ENCODE results near the gene LRRIQ1. TPM values are rescaled to one million over a fixed set of nuclear protein-coding genes. Genes with fewer than 3 reads are reported as not detected.
A peak's percentile ranks its signal among the peaks of the same experiment; 100 is the strongest.

Gene LRRIQ1
- total RNA-seq, 1 experiment from 2014 or later = 3.4 TPM

DNA sequence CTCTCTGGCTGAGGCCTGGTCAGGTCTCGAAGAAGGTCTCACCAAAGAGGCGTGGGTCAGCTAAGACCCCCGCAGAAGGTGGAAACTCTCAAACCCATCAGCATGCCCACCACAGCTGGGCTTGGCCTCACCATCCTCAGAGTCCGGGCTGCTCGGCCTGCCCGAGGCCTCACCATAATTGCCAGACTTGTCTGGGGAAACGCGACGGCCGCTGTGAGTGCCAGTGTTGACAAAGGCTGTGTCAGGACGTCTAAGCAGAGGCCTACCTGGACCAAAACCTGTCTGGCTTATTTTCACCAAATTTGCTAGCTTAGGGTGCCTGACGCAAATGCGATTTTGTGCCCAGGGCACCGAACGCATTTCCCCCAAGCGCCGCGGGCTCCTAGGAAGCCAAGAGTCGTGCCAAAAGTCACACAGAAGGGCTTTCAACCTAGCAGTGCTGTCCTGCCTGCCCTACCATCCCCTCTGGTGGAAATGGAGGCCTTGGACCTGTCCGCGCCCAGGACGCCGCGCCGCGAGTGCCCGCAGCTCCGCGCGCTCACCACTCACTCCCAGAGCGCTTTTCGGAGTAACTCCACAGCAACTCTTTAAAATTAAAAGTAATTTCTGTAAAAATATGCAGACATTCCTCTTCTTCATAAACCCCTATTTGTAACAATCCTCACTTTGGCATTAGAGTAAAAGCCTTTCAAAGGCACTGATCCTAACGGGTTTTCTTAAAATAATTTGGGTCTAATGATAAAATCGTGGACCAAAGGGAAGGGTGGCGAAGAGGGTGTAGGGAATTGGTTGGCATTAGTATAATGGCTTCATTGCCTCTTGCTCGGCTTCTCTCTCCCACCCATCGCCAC, 242.7 kb downstream of the LRRIQ1 start:
- DNase-seq (ENCODE audit: low spot score) = no peak
- Histone ChIP-seq H3K4me1 (ENCODE audit: insufficient read depth, low read length, poor library complexity, severe bottlenecking) (peaks cover 6% of the 10 kb centered on the region), H3K36me3 (ENCODE audit: insufficient read depth, low read length, poor library complexity, severe bottlenecking) (no peaks in the 10 kb centered on the region), H3K27me3 (replicated peaks; ENCODE audit: insufficient read depth, low read depth, low read length, poor library complexity) (no peaks in the 10 kb centered on the region), H3K9me3 (ENCODE audit: low read depth, low read length, poor library complexity, severe bottlenecking) (no peaks in the 10 kb centered on the region), H3K4me3 (ENCODE audit: low read depth, low read length, poor library complexity, severe bottlenecking) (no peak overlapping the region), H3K27ac (ENCODE audit: low read depth, low read length, poor library complexity, severe bottlenecking) (no peak overlapping the region)
- POLR2A ChIA-PET (ENCODE audit: low non-redundant PET) = no interaction called here
- no TSS peak for BruUV-seq (replicated peaks)
- TF ChIP-seq, protein P1, sequence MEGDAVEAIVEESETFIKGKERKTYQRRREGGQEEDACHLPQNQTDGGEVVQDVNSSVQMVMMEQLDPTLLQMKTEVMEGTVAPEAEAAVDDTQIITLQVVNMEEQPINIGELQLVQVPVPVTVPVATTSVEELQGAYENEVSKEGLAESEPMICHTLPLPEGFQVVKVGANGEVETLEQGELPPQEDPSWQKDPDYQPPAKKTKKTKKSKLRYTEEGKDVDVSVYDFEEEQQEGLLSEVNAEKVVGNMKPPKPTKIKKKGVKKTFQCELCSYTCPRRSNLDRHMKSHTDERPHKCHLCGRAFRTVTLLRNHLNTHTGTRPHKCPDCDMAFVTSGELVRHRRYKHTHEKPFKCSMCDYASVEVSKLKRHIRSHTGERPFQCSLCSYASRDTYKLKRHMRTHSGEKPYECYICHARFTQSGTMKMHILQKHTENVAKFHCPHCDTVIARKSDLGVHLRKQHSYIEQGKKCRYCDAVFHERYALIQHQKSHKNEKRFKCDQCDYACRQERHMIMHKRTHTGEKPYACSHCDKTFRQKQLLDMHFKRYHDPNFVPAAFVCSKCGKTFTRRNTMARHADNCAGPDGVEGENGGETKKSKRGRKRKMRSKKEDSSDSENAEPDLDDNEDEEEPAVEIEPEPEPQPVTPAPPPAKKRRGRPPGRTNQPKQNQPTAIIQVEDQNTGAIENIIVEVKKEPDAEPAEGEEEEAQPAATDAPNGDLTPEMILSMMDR (conservative IDR thresholded peaks at IDR 0.05; ENCODE audit: low read depth, low read length) = no peak
- TF ChIP-seq EZH2 (IDR thresholded peaks at IDR 0.05; ENCODE audit: borderline replicate concordance, low read depth, low read length, poor library complexity, severe bottlenecking) = no peak
- CTCF ChIA-PET = no interaction called here
- intact Hi-C loops (cut with micrococcal nuclease; ENCODE audit: unreplicated experiment) = no loop called here

DNA sequence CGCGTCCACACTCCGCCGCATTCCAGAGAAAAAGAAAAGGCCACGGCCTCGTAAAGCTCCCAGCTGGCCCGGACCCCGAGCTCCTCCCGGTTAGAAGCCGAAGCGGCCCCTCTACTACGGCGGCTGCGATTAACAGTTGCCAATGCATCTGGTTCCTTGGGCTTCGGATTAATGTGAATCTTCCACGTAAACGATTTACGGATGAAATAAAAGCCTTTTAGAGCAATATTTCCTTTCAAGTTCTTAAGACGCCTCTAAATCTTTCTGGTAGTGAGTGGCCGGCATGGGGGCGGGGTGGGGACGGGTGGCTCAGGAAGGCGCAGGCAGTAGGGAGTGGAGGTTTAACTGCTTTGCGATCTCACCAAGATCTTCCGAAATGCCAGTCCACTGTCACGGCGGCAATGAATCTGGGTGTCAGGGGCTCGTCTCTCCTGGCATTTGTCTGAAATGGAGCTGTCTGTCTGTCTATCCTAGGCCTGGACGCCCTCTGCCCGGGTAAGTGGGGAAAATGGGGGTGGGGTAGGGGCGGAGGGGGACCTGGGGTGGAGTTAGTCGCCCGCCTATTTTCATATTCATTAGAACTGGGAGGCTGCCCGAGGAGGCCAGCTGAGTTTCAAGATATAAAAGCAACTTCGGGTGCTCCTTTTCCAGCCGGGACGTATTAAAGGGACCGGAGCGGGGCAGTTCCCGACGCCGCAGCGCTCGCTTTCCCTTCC, 243.5 kb downstream of the LRRIQ1 start:
- intact Hi-C loops (cut with micrococcal nuclease; ENCODE audit: unreplicated experiment) = loop anchor here (2.0 to 5.0 kb wide), 2 partner anchors 79 to 122 kb away; no protein-coding TSS in a partner anchor
- peak overlapping the region; percentile 60 for H3K4me3 ChIP-seq (ENCODE audit: low read depth, low read length, poor library complexity, severe bottlenecking)
- no peak for DNase-seq (ENCODE audit: low spot score)
- TF ChIP-seq, protein P1 (conservative IDR thresholded peaks at IDR 0.05; ENCODE audit: low read depth, low read length) = no peak
- TF ChIP-seq EZH2 (IDR thresholded peaks at IDR 0.05; ENCODE audit: borderline replicate concordance, low read depth, low read length, poor library complexity, severe bottlenecking) = no peak
- CTCF ChIA-PET = interaction anchor here (0.6 kb wide), 1 partner anchor 124 kb away, joined by 13 read pairs; no protein-coding TSS in a partner anchor
- H3K27me3 ChIP-seq (replicated peaks; ENCODE audit: insufficient read depth, low read depth, low read length, poor library complexity) = no peaks in the 10 kb centered on the region
- peaks cover 10% of the 10 kb centered on the region for H3K4me1 ChIP-seq (ENCODE audit: insufficient read depth, low read length, poor library complexity, severe bottlenecking)
- no peaks in the 10 kb centered on the region for H3K36me3 ChIP-seq (ENCODE audit: insufficient read depth, low read length, poor library complexity, severe bottlenecking)
- H3K27ac ChIP-seq (ENCODE audit: low read depth, low read length, poor library complexity, severe bottlenecking) = peak overlapping the region; percentile 78
- BruUV-seq (replicated peaks) = no TSS peak
- POLR2A ChIA-PET (ENCODE audit: low non-redundant PET) = interaction anchor here (0.6 kb wide), 1 partner anchor 72 kb away, joined by 3 read pairs; no protein-coding TSS in a partner anchor
- H3K9me3 ChIP-seq (ENCODE audit: low read depth, low read length, poor library complexity, severe bottlenecking) = no peaks in the 10 kb centered on the region

DNA sequence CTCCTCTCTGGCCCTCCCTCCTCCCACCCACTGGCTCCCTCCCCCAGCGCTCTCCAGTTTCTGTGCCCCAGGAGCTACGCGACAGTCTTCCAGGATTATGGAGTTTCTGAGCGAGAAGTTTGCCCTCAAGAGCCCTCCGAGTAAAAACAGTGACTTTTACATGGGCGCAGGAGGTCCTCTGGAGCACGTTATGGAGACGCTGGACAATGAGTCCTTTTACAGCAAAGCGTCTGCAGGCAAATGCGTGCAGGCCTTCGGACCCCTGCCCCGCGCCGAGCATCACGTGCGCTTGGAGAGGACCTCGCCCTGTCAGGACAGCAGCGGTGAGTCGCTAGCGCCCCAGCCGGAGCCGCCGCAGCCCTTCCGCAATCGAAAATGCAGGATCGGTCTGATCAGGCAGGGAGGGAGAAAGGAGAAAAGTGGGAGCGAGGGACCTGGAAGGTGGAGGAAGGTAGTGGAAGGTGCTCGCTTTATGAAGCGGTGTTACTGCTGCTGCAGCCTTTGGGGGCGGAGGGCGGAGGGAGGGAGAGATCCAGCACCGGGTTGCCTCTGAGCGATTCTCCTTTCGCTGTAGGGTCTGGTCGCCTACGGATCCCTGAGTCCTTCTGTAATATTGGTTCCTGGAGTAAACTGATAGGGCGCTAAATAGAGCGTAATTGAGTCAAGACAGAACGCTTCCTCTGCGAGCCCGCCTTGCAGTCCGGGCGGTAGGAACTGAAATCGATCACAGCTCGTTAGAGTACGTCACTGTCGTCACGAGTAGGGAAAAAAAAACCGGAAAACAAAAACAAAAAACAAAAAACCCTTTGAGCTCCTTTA, 244.2 kb downstream of the LRRIQ1 start, which contains the start of gene ALX1:
Gene ALX1, plus strand, starts transcription at position 56 of the 819 bp plus-strand sequence. Its CDS starts 42 bp downstream, at position 98.
- CTCF ChIA-PET = interaction anchor here (0.5 to 0.6 kb wide), 2 partner anchors 125 to 911 kb away, joined by 3 to 13 read pairs; no protein-coding TSS in a partner anchor
- DNase-seq (ENCODE audit: low spot score) = peak; percentile 84
- POLR2A ChIA-PET (ENCODE audit: low non-redundant PET) = interaction anchor here (0.6 kb wide), 1 partner anchor 72 kb away, joined by 3 read pairs; no protein-coding TSS in a partner anchor
- TF ChIP-seq EZH2 (IDR thresholded peaks at IDR 0.05; ENCODE audit: borderline replicate concordance, low read depth, low read length, poor library complexity, severe bottlenecking) = no peak
- TF ChIP-seq, protein P1 (conservative IDR thresholded peaks at IDR 0.05; ENCODE audit: low read depth, low read length) = peak; percentile 26; the same call in 1 of the 2 replicates
- Histone ChIP-seq H3K36me3 (ENCODE audit: insufficient read depth, low read length, poor library complexity, severe bottlenecking) (no peaks in the 10 kb centered on the region), H3K9me3 (ENCODE audit: low read depth, low read length, poor library complexity, severe bottlenecking) (no peaks in the 10 kb centered on the region), H3K4me1 (ENCODE audit: insufficient read depth, low read length, poor library complexity, severe bottlenecking) (peaks cover 18% of the 10 kb centered on the region), H3K4me3 (ENCODE audit: low read depth, low read length, poor library complexity, severe bottlenecking) (peak within 1 kb of the TSS; percentile 60), H3K27ac (ENCODE audit: low read depth, low read length, poor library complexity, severe bottlenecking) (peak within 1 kb of the TSS; percentile 78), H3K27me3 (replicated peaks; ENCODE audit: insufficient read depth, low read depth, low read length, poor library complexity) (no peaks in the 10 kb centered on the region)
- BruUV-seq (replicated peaks) = TSS peak; percentile 74
- intact Hi-C loops (cut with micrococcal nuclease; ENCODE audit: unreplicated experiment) = loop anchor here (2.0 to 5.0 kb wide), 2 partner anchors 78 to 123 kb away; no protein-coding TSS in a partner anchor
